ENCODE measurements around the gene RPL39L.

Gene RPL39L

GRCh38 chr3:187093320-187093719 lies 46.0 kb downstream of the RPL39L start:
- DNase-seq (ENCODE audit: low read depth), result no peak

GRCh38 chr3:187088701-187089100 lies 50.6 kb downstream of the RPL39L start:
- DNase-seq (ENCODE audit: low read depth), result no peak

- no peak for DNase-seq (ENCODE audit: low read depth)
Observed at GRCh38 chr3:187086831-187087230, 52.5 kb downstream of the RPL39L start.

- no peak for DNase-seq (ENCODE audit: low read depth)
Observed at GRCh38 chr3:187085933-187086332, 53.4 kb downstream of the RPL39L start.

- DNase-seq (ENCODE audit: low read depth), result no peak
Observed at GRCh38 chr3:187085021-187085666, 54.2 kb downstream of the RPL39L start.

- no peak for DNase-seq (ENCODE audit: low read depth)
Observed at GRCh38 chr3:187084580-187084979, 54.7 kb downstream of the RPL39L start.

GRCh38 chr3:187084126-187084525 lies 55.2 kb downstream of the RPL39L start:
- DNase-seq (ENCODE audit: low read depth), result no peak

- no peak for DNase-seq (ENCODE audit: low read depth)
Observed at GRCh38 chr3:187082758-187083375, 56.4 kb downstream of the RPL39L start.

GRCh38 chr3:187080799-187081450 lies 58.4 kb downstream of the RPL39L start:
- no peak for DNase-seq (ENCODE audit: low read depth)

- DNase-seq (ENCODE audit: low read depth), result no peak
Observed at GRCh38 chr3:187079090-187080022, 59.9 kb downstream of the RPL39L start.

GRCh38 chr3:187077537-187077936 lies 61.8 kb downstream of the RPL39L start:
- no peak for DNase-seq (ENCODE audit: low read depth)

- no peak for DNase-seq (ENCODE audit: low read depth)
Observed at GRCh38 chr3:187077085-187077484, 62.2 kb downstream of the RPL39L start.

- DNase-seq (ENCODE audit: low read depth), result no peak
Observed at GRCh38 chr3:187076297-187076696, 63.0 kb downstream of the RPL39L start.

- DNase-seq (ENCODE audit: low read depth), result no peak
Observed at GRCh38 chr3:187074846-187075245, 64.5 kb downstream of the RPL39L start.

GRCh38 chr3:187073581-187074098 lies 65.7 kb downstream of the RPL39L start:
- no peak for DNase-seq (ENCODE audit: low read depth)

- DNase-seq (ENCODE audit: low read depth), result no peak
Observed at GRCh38 chr3:187072511-187072910, 66.8 kb downstream of the RPL39L start.

GRCh38 chr3:187072102-187072501 lies 67.2 kb downstream of the RPL39L start:
- no peak for DNase-seq (ENCODE audit: low read depth)

All from CMK (cell line).